PC-3 (cell line): ENCODE data around the gene OOEP. TPM values are rescaled to one million over a fixed set of nuclear protein-coding genes. Genes with fewer than 3 reads are reported as not detected.

Experiments used
- ATAC-seq: fragments of 200-7000 bp; cut with Tn5 transposase; 2 replicates; pipeline ENCODE4 v1.9.1; 2020; ENCODE audit warnings: mild to moderate bottlenecking, moderate library complexity
- BruUV-seq: library from RNA; stranded (reverse); fragments of 400-500 nt; replicated peaks from 2 replicates; lab custom pipeline; 2021; lab: Mats Ljungman, UMichigan
- CTCF ChIA-PET: fragments of 300-600 bp; sonication (Branson Sonifier 250); formaldehyde crosslinking; loops from one replicate; lab custom pipeline; 2022; ENCODE audit warnings: antibody characterized with exemption; lab: Charles Lee
- POLR2A ChIA-PET: fragments of 300-600 bp; sonication (Branson Sonifier 250); formaldehyde crosslinking; loops from one replicate; lab custom pipeline; 2022; ENCODE audit warnings: antibody characterized with exemption; ENCODE audit not compliant: unreplicated experiment; lab: Charles Lee
- DNase-seq: peaks from one replicate; pipeline ENCODE4 v3.0.0-alpha.2; 2015
- H2AFZ ChIP-seq: fragments of 300-600 bp; sonication (generic); 2 replicates; pipeline ENCODE4 v1.6.0; 2016; ENCODE audit warnings: antibody characterized with exemption, low read length
- H3F3A ChIP-seq: fragments of 300-600 bp; sonication (generic); one replicate; pipeline ENCODE4 v1.6.0; 2017; ENCODE audit warnings: antibody characterized with exemption, low read length, control low read depth, mild to moderate bottlenecking; ENCODE audit not compliant: unreplicated experiment
- H3K27ac ChIP-seq: fragments of 300-600 bp; sonication (generic); 2 replicates; pipeline ENCODE4 v1.5.1; 2016; ENCODE audit warnings: mild to moderate bottlenecking, low read length
- H3K27me3 ChIP-seq: fragments of 300-600 bp; sonication (generic); 2 replicates; pipeline ENCODE4 v1.6.1; 2016; ENCODE audit warnings: low read length, mixed read lengths
- H3K36me3 ChIP-seq: fragments of 300-600 bp; sonication (generic); 2 replicates; pipeline ENCODE4 v1.6.1; 2016; ENCODE audit warnings: low read depth, mixed run types, low read length, mixed read lengths
- H3K4me1 ChIP-seq: fragments of 300-600 bp; sonication (generic); 2 replicates; pipeline ENCODE4 v1.5.1; 2016; ENCODE audit warnings: low read length; ENCODE audit not compliant: insufficient read depth
- H3K4me2 ChIP-seq: fragments of 300-600 bp; sonication (generic); 2 replicates; pipeline ENCODE4 v1.6.0; 2016; ENCODE audit warnings: low read length
- H3K4me3 ChIP-seq: fragments of 300-600 bp; sonication (generic); 2 replicates; pipeline ENCODE4 v1.5.1; 2016; ENCODE audit warnings: mild to moderate bottlenecking, low read length, mixed read lengths
- H3K79me2 ChIP-seq: fragments of 300-600 bp; sonication (generic); 2 replicates; pipeline ENCODE4 v1.6.1; 2017; ENCODE audit warnings: low read length, mixed read lengths
- H3K9ac ChIP-seq: fragments of 300-600 bp; sonication (generic); 2 replicates; pipeline ENCODE4 v1.6.0; 2016; ENCODE audit warnings: mild to moderate bottlenecking, low read length
- H3K9me2 ChIP-seq: fragments of 300-600 bp; sonication (generic); replicated peaks from 2 replicates; pipeline ENCODE4 v1.6.1; 2016; ENCODE audit warnings: mixed run types, low read length, mixed read lengths
- H3K9me3 ChIP-seq: fragments of 300-600 bp; sonication (generic); 2 replicates; pipeline ENCODE4 v1.6.1; 2016; ENCODE audit warnings: low read length, mixed read lengths
- H4K20me1 ChIP-seq: fragments of 300-600 bp; sonication (generic); 2 replicates; pipeline ENCODE4 v1.6.1; 2016; ENCODE audit warnings: low read length, mixed read lengths
- EZH2 ChIP-seq: fragments of 300-600 bp; sonication (generic); IDR thresholded peaks from one replicate; pipeline ENCODE4 v1.6.1; 2017; ENCODE audit warnings: antibody characterized with exemption, mild to moderate bottlenecking, low read length; ENCODE audit not compliant: unreplicated experiment
- EZH2phosphoT487 ChIP-seq: fragments of 300-600 bp; sonication (generic); IDR thresholded peaks from 2 replicates; pipeline ENCODE4 v1.6.1; 2018; ENCODE audit warnings: mild to moderate bottlenecking, antibody characterized with exemption, low read length, borderline replicate concordance
- intact Hi-C: fragments of 100-400 bp; cut with micrococcal nuclease; formaldehyde crosslinking; loops from 2 replicates; pipeline ENCODE4 v1.9.0; 2023
- total RNA-seq: library from RNA; depleted of rRNA; stranded (reverse); fragments of >200 nt; gene quantifications from 2 replicates; pipeline ENCODE4 v1.2.3, GENCODE V29; 2014
- TF ChIP-seq, protein P1 (sequence below): fragments of 300-600 bp; sonication (generic); conservative IDR thresholded peaks from 2 replicates; pipeline ENCODE4 v1.5.1; 2017; ENCODE audit warnings: antibody characterized with exemption, low read depth, mild to moderate bottlenecking, low read length

OOEP gene
- total RNA-seq, 1 experiment from 2014 or later = not detected

DNA sequence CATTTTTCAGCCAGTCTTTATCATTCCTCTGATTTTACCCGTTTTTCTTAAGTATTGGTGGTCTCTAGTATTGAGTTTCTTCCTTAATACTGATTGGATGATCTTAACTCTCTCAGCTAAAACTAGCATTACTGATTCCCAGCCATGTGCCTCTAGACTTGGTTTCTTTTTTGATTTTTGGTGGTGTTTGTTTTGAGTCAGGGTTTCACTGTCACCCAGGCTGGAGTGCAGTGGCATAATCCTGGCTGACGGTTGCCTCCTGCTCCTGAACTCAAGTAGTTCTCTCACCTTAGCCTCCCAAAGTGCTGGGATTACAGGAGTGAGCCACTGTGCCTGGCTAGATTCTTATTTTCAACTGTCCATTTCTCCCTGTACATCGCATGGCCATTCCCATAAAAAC is 40.5 kb downstream of the OOEP start:
- H4K20me1 ChIP-seq = no peaks in the 10 kb centered on the region
- no peaks in the 10 kb centered on the region for H3K9me3 ChIP-seq
- intact Hi-C loops = loop anchor here (5.0 to 10.0 kb wide), 4 partner anchors 58 to 714 kb away; no protein-coding TSS in a partner anchor
- H3K4me2 ChIP-seq = no peak overlapping the region
- POLR2A ChIA-PET = no interaction called here
- H3F3A ChIP-seq = no peaks in the 10 kb centered on the region
- CTCF ChIA-PET = no interaction called here
- DNase-seq = no peak
- H3K27me3 ChIP-seq = no peaks in the 10 kb centered on the region
- no peak overlapping the region for H3K4me3 ChIP-seq
- 0 out of 2 replicates have a peak overlapping the region, but pooled peaks have one; percentile 14 for H2AFZ ChIP-seq
- no peaks in the 10 kb centered on the region for H3K79me2 ChIP-seq
- no peak overlapping the region for H3K9ac ChIP-seq
- H3K36me3 ChIP-seq = no peaks in the 10 kb centered on the region
- BruUV-seq = no TSS peak
- H3K27ac ChIP-seq = no peak overlapping the region
- no peak for TF ChIP-seq EZH2phosphoT487
- TF ChIP-seq EZH2 = no peak
- TF ChIP-seq, protein P1, sequence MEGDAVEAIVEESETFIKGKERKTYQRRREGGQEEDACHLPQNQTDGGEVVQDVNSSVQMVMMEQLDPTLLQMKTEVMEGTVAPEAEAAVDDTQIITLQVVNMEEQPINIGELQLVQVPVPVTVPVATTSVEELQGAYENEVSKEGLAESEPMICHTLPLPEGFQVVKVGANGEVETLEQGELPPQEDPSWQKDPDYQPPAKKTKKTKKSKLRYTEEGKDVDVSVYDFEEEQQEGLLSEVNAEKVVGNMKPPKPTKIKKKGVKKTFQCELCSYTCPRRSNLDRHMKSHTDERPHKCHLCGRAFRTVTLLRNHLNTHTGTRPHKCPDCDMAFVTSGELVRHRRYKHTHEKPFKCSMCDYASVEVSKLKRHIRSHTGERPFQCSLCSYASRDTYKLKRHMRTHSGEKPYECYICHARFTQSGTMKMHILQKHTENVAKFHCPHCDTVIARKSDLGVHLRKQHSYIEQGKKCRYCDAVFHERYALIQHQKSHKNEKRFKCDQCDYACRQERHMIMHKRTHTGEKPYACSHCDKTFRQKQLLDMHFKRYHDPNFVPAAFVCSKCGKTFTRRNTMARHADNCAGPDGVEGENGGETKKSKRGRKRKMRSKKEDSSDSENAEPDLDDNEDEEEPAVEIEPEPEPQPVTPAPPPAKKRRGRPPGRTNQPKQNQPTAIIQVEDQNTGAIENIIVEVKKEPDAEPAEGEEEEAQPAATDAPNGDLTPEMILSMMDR = no peak
- ATAC-seq = no peak
- no peaks in the 10 kb centered on the region for H3K9me2 ChIP-seq
- H3K4me1 ChIP-seq = peaks cover 3% of the 10 kb centered on the region; the same call in 1 of the 2 replicates

DNA sequence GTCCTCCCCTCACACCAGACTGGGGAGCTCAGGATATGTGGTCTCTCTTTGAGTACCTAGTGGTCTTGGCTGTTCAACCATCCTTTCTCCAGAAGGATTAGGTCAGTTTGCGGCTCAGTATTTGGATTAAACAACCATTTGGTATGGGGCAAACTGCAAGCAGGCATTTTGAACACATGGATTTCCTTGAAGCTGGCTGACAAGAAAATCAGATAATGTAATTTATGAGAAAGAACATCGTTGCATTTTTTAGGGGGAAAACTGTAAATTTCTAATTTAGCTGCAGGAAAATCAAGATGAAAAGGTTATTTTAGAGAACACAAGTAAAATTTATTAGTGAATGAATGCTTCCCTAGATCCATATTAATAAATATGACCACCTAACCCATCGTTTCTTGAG is 40.9 kb downstream of the OOEP start:
- no peak overlapping the region for H3K27ac ChIP-seq
- H4K20me1 ChIP-seq = no peaks in the 10 kb centered on the region
- BruUV-seq = no TSS peak
- no peak overlapping the region for H3K9ac ChIP-seq
- ChIA-PET POLR2A (no interaction called here), CTCF (no interaction called here)
- no peaks in the 10 kb centered on the region for H3K9me2 ChIP-seq
- intact Hi-C loops = loop anchor here (5.0 to 10.0 kb wide), 4 partner anchors 59 to 714 kb away; no protein-coding TSS in a partner anchor
- DNase-seq = no peak
- 0 out of 2 replicates have a peak overlapping the region, but pooled peaks have one; percentile 14 for H2AFZ ChIP-seq
- H3K4me2 ChIP-seq = no peak overlapping the region
- H3K4me1 ChIP-seq = peaks cover 3% of the 10 kb centered on the region; the same call in 1 of the 2 replicates
- H3K9me3 ChIP-seq = no peaks in the 10 kb centered on the region
- ATAC-seq = no peak
- TF ChIP-seq, protein P1 = no peak
- TF ChIP-seq EZH2phosphoT487 (no peak), EZH2 (no peak)
- no peak overlapping the region for H3K4me3 ChIP-seq
- H3K36me3 ChIP-seq = no peaks in the 10 kb centered on the region
- no peaks in the 10 kb centered on the region for H3K27me3 ChIP-seq
- H3K79me2 ChIP-seq = no peaks in the 10 kb centered on the region
- H3F3A ChIP-seq = no peaks in the 10 kb centered on the region

DNA sequence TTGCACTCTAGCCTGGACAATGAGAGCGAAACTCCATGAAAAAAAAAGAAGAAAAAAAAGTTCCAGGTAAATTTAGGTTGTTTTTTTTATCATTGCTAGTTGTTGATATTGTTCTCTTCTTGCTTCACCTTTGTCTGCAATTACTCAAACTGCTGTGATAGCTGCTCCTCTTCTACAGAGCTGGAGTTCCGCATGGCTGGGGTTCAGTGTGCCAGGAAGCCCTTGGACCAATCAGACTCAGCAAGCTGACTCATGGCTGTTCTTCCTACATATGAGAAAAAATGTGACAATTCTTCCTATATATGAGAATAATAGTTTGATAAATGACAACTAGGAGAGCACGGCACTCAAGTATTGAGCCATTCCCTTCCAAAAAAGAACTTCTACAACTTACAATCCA is 44.0 kb downstream of the OOEP start:
- Histone ChIP-seq H4K20me1 (no peaks in the 10 kb centered on the region), H3K4me2 (no peak overlapping the region), H3K9ac (no peak overlapping the region), H3K9me2 (no peaks in the 10 kb centered on the region), H3K9me3 (no peaks in the 10 kb centered on the region), H2AFZ (no peak overlapping the region), H3K27ac (no peak overlapping the region), H3K27me3 (no peaks in the 10 kb centered on the region), H3K4me1 (peaks cover 3% of the 10 kb centered on the region; the same call in 1 of the 2 replicates), H3F3A (no peaks in the 10 kb centered on the region), H3K79me2 (no peaks in the 10 kb centered on the region), H3K36me3 (no peaks in the 10 kb centered on the region), H3K4me3 (no peak overlapping the region)
- CTCF ChIA-PET = interaction anchor here (1.7 kb wide), 1 partner anchor 40 kb away, joined by 12 read pairs; no protein-coding TSS in a partner anchor
- intact Hi-C loops = loop anchor here (1.0 to 10.0 kb wide), 6 partner anchors 41 to 913 kb away; no protein-coding TSS in a partner anchor
- POLR2A ChIA-PET = no interaction called here
- no TSS peak for BruUV-seq
- DNase-seq = no peak
- TF ChIP-seq, protein P1 = no peak
- TF ChIP-seq EZH2phosphoT487 (no peak), EZH2 (no peak)
- no peak for ATAC-seq
